SW480 (cell line): ENCODE measurements around the gene THSD4.

ENCODE experiments used
- DNase-seq: peaks from one replicate; pipeline ENCODE4 v3.0.0-alpha.2; 2016; ENCODE audit warnings: low spot score

Gene THSD4

GRCh38 chr15:71545923-71546322, 430.7 kb downstream of the THSD4 start:
- no peak for DNase-seq

GRCh38 chr15:71547011-71547410, 431.7 kb downstream of the THSD4 start:
- no peak for DNase-seq

- no peak for DNase-seq
Observed at GRCh38 chr15:71548401-71548807, 433.1 kb downstream of the THSD4 start.

- DNase-seq, result no peak
Observed at GRCh38 chr15:71549091-71549490, 433.8 kb downstream of the THSD4 start.

DNA sequence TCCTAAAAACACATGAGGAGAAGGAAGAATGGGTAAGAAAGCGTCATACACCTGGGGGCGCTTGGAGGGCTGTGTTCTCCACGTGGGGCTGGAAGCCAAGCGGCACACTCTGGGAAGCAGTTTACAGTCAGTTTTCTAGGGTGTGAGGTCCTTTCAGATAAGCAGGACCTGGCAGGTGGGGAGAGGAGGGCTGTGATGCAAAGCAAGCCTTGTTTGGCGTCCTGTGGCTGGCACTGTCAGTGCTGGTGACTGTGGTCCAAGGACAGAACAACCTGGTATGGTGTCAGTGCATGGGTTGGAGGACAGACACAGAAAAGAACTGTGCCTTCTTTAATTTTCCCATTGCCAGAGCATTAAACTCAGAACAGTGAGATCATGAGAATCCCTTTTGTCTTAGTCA, 434.4 kb downstream of the THSD4 start:
- no peak for DNase-seq

DNA sequence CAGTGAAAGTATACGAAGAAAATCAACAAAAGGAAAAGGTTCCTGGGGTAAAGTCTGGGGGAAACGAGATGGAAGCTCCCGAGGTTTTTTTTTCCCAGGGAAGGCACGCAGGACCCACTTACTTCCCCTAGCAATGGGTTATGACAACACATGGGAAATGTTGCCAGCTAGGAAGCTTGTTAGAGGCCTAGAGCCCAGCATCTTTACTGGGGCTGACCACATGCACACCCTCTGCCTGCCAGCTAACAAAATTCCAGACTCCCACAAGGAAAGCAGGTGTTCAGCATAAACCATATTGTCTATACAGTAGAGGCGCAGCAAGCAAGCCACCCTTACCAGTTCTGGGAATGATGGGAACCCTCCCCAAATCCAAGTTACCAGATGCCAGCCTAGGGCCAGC, 436.3 kb downstream of the THSD4 start:
- peak; percentile 36 for DNase-seq

GRCh38 chr15:71559098-71559497, 443.8 kb downstream of the THSD4 start:
- peak; percentile 70 for DNase-seq

- no peak for DNase-seq
Observed at GRCh38 chr15:71559616-71560015, 444.3 kb downstream of the THSD4 start.

DNA sequence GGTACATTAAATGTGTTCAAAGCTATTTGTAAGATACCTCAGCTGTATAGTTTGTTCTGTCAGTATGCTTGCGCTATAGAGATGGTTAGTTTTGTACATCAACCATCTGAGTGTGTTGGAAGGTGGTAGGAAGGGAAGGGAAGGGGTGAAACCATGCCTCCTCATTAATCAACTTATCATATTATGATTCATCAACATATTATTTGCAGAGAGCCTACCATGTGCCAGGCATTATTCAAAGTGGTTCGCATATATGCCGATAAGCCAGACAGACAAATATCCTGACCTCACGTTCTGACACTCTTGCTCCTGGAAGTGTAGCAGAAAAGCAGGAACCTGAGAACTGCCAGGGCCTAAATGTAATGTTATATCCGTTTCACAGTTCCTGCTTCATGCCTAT, 447.0 kb downstream of the THSD4 start:
- no peak for DNase-seq

DNA sequence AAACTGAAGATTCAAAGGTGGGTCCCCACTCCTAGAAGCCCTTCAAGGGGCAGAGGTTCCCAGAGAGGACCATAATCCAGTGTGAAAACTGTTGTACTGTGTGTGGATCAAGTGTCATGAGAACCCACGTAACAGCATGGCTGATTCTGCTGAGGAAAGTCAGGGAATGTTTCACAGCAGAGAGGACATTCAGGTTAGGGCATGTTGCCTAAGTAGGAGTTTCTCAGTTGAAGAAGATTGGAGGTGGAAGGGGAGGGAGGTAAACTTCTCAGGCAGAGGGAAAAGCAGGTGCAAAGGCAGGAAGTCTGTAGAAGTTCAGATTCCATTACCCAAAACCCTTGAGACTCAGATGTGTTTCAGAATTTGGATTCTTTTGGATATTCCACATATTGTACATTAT, 448.9 kb downstream of the THSD4 start:
- DNase-seq, result no peak

DNA sequence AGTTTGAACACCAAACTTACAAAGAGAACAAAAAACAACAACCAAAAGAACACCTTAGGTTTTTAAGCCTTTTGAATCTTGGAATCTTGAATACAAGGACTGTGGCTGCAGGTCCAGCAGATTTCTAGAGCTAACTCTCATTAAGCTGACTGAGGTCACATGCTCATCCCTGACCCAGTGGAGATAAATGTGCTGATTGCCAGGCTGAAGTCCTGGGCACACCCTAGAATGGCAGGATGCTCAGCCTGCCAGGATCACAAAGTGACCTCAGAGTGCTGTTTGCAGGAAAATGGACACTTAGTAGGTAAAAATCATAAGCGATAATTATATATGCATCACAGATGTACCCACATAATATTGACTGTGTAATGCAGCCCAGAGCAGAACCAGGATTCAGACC, 449.7 kb downstream of the THSD4 start:
- DNase-seq, result no peak

DNA sequence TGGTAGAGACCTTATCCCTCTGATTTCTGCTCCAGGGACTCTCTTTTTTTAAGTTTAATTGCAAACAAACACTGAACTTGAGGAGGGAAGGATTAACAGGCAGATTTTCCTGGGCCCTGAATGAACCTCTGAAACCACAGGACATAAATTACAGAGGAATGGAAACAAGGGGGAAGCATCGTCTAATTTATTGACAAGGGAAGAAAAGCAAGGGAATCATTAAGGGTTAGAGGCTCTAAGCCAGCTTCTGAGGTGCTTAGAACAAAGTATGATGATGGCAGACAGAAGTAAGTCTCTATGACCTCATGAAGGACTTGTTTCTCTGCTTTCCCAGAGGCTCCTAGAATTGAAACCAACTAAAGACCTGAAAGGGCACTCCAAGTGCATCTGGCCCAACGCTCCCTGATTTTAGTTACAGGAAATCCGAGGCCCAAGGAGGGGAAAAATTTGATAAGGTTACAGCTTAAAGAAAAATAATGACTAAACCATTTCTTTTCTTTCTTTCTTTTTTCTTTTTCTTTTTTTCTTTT, 450.4 kb downstream of the THSD4 start:
- no peak for DNase-seq

GRCh38 chr15:71566226-71566625, 451.0 kb downstream of the THSD4 start:
- DNase-seq, result no peak

DNA sequence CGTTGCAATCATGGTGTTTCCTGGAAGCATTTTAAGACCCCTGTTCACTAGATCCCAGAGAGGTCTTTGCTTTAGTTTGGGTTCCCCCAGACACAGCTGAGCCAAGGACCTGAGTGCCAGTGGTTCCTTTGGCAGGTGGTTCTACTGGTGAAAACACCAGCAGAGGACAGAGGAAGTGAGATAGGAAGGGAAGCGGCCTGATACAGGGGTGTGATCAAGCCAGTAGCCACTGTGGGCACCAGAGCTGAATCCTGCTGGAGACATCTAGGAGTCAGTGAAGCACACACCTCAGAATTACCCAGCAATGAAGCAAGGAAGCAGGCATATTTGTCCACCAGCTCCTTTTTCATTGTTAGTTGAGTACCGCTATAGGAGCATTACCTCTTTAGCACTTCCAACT, 451.9 kb downstream of the THSD4 start:
- no peak for DNase-seq

DNA sequence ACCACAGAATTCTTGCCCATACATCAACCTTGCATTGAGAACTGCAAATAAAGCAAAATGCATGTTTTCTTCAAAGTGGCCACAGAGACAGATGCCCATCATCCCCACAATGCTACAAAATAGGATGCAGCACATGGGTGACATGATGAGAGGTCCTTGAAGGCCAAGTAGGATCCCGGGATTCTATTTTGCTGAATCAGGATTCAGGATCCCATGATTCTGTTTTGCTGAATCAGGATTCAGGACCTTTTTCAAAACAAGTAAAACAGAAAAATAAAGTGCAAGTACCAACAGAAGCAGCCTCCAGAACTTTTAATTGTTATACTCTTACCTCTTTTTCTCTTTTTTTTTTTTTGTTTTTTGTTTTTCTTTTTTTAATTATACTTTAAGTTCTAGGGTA, 453.0 kb downstream of the THSD4 start:
- DNase-seq, result no peak

- no peak for DNase-seq
Observed at GRCh38 chr15:71570736-71571135, 455.5 kb downstream of the THSD4 start.

DNA sequence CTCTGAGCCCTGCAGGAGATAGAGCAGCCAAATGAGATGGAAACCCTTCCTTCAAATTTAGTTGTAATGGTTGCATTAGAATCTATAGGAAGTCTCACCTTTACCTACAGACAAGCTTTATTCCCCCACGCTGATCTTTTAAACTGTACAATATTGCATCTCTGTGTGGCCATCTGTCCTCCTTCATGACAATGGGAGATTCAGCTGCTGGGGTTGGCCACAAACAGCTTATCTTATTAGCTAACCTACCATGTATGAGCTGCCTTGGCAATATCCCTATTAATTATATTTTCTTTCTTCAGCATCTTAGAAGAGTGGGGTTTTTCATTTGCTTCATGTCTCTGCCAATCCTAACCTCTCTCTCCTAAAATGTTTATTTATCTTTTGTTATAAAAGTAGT, 456.4 kb downstream of the THSD4 start:
- DNase-seq, result no peak

DNA sequence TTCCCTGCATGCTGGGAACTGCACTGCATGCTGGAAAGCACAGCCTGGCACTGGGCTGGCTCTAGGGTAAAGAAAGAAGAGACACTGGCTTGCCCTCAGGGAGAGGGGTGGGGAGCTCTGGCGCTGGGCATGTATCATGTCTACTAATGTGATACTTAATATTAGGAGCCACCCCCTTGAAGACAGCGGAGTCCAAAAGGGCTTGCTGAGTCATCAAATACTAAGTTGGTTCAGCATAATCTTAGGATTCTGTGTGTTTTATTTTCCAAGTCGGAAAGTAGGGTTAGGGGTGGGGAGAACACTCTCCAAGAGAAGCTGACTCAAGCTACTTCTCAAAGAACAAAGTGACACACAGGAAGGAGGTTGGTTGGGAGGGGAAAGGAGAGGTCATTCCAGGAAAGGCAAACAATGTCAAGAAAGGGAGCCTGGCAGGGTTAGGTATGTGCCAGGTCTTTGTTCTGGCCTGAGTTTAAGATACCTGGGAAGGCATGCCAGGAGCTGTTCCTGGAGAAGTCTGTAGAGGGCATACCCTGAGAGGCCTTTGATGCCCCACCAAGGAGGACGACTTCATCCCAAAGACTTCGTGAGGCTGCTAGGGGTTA, 457.3 kb downstream of the THSD4 start:
- DNase-seq, result no peak

DNA sequence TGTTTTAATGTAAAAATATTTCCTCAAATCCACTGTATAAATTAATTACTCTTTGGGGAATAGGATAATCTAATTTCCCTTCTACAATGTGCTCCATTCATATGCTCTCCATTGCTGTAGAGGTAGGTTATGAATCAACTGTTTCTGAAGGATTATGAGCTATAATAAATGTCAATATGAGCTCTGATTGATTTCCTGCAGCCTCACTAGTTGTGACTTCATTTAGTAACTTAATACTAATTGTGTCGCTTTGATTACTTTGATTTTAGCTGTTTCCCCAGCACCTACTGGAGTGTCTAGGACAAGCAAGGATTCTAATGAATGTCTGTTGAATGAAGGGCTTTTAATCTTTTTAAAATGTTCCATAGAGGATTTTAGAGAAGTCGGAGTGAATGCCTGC, 458.3 kb downstream of the THSD4 start:
- DNase-seq, result no peak

GRCh38 chr15:71575474-71576045, 460.3 kb downstream of the THSD4 start:
- DNase-seq, result peak; percentile 43

GRCh38 chr15:71577071-71577470, 461.8 kb downstream of the THSD4 start:
- DNase-seq, result no peak

GRCh38 chr15:71581398-71581930, 466.2 kb downstream of the THSD4 start:
- DNase-seq, result no peak

GRCh38 chr15:71585159-71585558, 469.9 kb downstream of the THSD4 start:
- DNase-seq, result no peak

DNA sequence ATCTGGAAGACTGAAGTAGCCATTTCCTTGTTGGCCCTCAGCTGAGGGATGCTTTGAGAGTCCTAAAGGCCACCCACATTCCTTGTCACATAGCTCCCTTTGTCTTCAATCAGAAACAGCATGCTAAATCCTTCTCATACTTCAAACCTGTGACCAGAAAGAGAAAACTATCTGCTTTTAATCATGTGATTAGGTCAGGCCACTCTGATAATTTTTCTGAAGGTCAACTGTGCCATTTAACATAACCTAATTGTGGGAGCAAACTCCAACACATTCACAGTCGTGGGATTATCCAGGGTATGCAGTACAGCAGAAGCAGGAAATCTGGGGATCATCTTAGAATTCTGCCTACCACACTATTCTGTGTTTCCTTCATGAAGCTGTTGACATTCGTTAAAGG, 471.2 kb downstream of the THSD4 start:
- DNase-seq, result no peak
